HFFc6 (cell line): ENCODE data around the gene KIF19. TPM values are rescaled to one million over a fixed set of nuclear protein-coding genes. Genes with fewer than 3 reads are reported as not detected.

Experiments used
- DNase-seq: peaks from one replicate; pipeline ENCODE4 v3.0.0-alpha.2; 2018
- H3K27ac Mint-ChIP-seq: 2 replicates; pipeline ENCODE4 v1.8.0; 2020; ENCODE audit warnings: mild to moderate bottlenecking, mixed read lengths
- H3K27me3 Mint-ChIP-seq: 2 replicates; pipeline ENCODE4 v1.8.0; 2021; ENCODE audit warnings: mild to moderate bottlenecking, moderate library complexity, mixed read lengths; ENCODE audit not compliant: insufficient read depth
- H3K36me3 Mint-ChIP-seq: 2 replicates; pipeline ENCODE4 v1.8.0; 2021; ENCODE audit warnings: low read depth, mixed read lengths
- H3K4me1 Mint-ChIP-seq: 2 replicates; pipeline ENCODE4 v1.8.0; 2020; ENCODE audit warnings: low read depth, mixed read lengths
- H3K4me3 Mint-ChIP-seq: 2 replicates; pipeline ENCODE4 v1.8.0; 2020; ENCODE audit warnings: mild to moderate bottlenecking, moderate library complexity, mixed read lengths
- H3K9me3 Mint-ChIP-seq: 2 replicates; pipeline ENCODE4 v1.8.0; 2020; ENCODE audit warnings: mild to moderate bottlenecking, mixed read lengths
- CTCF ChIP-seq: fragments of 200-600 bp; sonication (generic); IDR thresholded peaks from 2 replicates; pipeline ENCODE4 v1.5.0; 2021; ENCODE audit warnings: antibody characterized with exemption, mild to moderate bottlenecking
- total RNA-seq, 6 experiments: library from RNA; stranded (reverse); fragmentation: NEBNext Ultra II Directional; extraction: Animal tissue kit (Norgen Biotek cat#: 25700); gene quantifications; 2 replicates in 1 of 6; 3 replicates in 5 of 6; pipeline ENCODE4 v1.2.3, GENCODE V29; 2021

KIF19 gene
- total RNA-seq, 6 experiments from 2014 or later: not detected

GRCh38 chr17:74343121-74343520 lies 17.1 kb downstream of the KIF19 start:
- TF ChIP-seq CTCF: no peak
- DNase-seq: no peak
- peaks cover 20% of the 10 kb centered on the region for H3K9me3 Mint-ChIP-seq
- H3K36me3 Mint-ChIP-seq: no peaks in the 10 kb centered on the region
- no peak overlapping the region for H3K27ac Mint-ChIP-seq
- H3K4me3 Mint-ChIP-seq: no peak overlapping the region
- no peaks in the 10 kb centered on the region; the same call in none of the 2 replicates for H3K27me3 Mint-ChIP-seq
- no peaks in the 10 kb centered on the region for H3K4me1 Mint-ChIP-seq

GRCh38 chr17:74343526-74344284 lies 17.7 kb downstream of the KIF19 start:
- H3K27ac Mint-ChIP-seq: no peak overlapping the region
- H3K4me1 Mint-ChIP-seq: no peaks in the 10 kb centered on the region
- H3K9me3 Mint-ChIP-seq: peaks cover 26% of the 10 kb centered on the region
- no peak for TF ChIP-seq CTCF
- H3K4me3 Mint-ChIP-seq: no peak overlapping the region
- no peak for DNase-seq
- H3K27me3 Mint-ChIP-seq: no peaks in the 10 kb centered on the region; the same call in none of the 2 replicates
- no peaks in the 10 kb centered on the region for H3K36me3 Mint-ChIP-seq

GRCh38 chr17:74344658-74345057 lies 18.6 kb downstream of the KIF19 start:
- Mint-ChIP-seq H3K36me3 (no peaks in the 10 kb centered on the region), H3K27me3 (no peaks in the 10 kb centered on the region; the same call in 1 of the 2 replicates), H3K4me1 (no peaks in the 10 kb centered on the region), H3K9me3 (peaks cover 27% of the 10 kb centered on the region), H3K27ac (no peak overlapping the region), H3K4me3 (no peak overlapping the region)
- no peak for TF ChIP-seq CTCF
- DNase-seq: no peak

- no peaks in the 10 kb centered on the region; the same call in 1 of the 2 replicates for H3K27me3 Mint-ChIP-seq
- H3K36me3 Mint-ChIP-seq: peaks cover 3% of the 10 kb centered on the region; the same call in 1 of the 2 replicates
- no peak for TF ChIP-seq CTCF
Observed at GRCh38 chr17:74345433-74346241, 19.6 kb downstream of the KIF19 start.

GRCh38 chr17:74347646-74348045 lies 21.6 kb downstream of the KIF19 start:
- H3K27ac Mint-ChIP-seq: no peak overlapping the region
- peaks cover 3% of the 10 kb centered on the region; the same call in 1 of the 2 replicates for H3K36me3 Mint-ChIP-seq
- DNase-seq: no peak
- peaks cover 1% of the 10 kb centered on the region for H3K27me3 Mint-ChIP-seq
- no peaks in the 10 kb centered on the region for H3K4me1 Mint-ChIP-seq
- no peak overlapping the region for H3K4me3 Mint-ChIP-seq
- peaks cover 29% of the 10 kb centered on the region for H3K9me3 Mint-ChIP-seq
- no peak for TF ChIP-seq CTCF

More at GRCh38 chr17:74345433-74346241, 19.6 kb downstream of the KIF19 start:
- Mint-ChIP-seq H3K9me3 (peaks cover 28% of the 10 kb centered on the region), H3K4me1 (no peaks in the 10 kb centered on the region), H3K27ac (no peak overlapping the region), H3K4me3 (no peak overlapping the region)
- DNase-seq: no peak
